ENCODE results near the gene OCEL1. TPM values are rescaled to one million over a fixed set of nuclear protein-coding genes. Genes with fewer than 3 reads are reported as not detected.

OCEL1 gene
- total RNA-seq, 1 donor from 2014 or later = 7.1 TPM

DNA sequence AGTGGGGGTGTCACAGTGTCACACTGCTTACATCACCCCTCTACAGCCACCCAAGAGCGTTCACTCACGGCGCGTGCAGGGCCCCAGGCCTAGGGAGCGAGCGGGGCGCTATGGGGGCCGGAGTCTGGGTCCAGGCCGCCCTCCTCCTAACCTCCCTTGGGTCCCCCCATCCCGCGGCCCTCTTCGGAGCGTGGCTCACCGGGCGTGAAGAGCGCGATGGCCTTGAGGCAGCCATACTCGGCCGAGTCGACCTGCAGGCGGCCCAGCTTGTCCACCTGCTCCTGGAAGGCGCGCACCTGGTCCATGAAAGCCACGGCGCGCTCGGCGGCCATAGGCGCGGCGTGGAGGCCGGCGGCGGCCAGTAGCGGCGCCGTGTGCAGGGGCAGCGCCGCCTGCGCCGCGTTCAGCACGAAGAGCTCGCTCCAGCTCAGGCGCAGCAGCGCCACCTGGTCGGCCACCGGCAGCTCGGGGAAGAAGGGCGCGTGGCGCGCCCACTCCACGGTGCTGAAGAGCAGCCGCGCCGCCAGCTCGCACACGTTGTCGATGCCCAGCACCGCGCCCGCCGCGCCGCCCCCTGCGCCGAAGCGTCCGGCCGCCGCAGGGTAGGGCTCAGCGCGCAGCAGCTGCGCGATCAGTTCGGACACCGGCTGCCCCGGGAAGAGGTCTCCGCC is 9.4 kb downstream of the OCEL1 start:
- no peaks in the 10 kb centered on the region for H3K27me3 ChIP-seq (ENCODE audit: control insufficient read depth, insufficient read depth, low read length)
- TF ChIP-seq, protein P1, sequence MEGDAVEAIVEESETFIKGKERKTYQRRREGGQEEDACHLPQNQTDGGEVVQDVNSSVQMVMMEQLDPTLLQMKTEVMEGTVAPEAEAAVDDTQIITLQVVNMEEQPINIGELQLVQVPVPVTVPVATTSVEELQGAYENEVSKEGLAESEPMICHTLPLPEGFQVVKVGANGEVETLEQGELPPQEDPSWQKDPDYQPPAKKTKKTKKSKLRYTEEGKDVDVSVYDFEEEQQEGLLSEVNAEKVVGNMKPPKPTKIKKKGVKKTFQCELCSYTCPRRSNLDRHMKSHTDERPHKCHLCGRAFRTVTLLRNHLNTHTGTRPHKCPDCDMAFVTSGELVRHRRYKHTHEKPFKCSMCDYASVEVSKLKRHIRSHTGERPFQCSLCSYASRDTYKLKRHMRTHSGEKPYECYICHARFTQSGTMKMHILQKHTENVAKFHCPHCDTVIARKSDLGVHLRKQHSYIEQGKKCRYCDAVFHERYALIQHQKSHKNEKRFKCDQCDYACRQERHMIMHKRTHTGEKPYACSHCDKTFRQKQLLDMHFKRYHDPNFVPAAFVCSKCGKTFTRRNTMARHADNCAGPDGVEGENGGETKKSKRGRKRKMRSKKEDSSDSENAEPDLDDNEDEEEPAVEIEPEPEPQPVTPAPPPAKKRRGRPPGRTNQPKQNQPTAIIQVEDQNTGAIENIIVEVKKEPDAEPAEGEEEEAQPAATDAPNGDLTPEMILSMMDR (IDR thresholded peaks at IDR 0.05; ENCODE audit: insufficient read depth, low read length, poor library complexity, severe bottlenecking) = no peak
- peak overlapping the region; percentile 36 for H3K4me3 ChIP-seq (ENCODE audit: low read depth, low read length)
- H3K36me3 ChIP-seq (ENCODE audit: control insufficient read depth, insufficient read depth, low read length) = peaks cover 6% of the 10 kb centered on the region
- DNase-seq (ENCODE audit: low read depth) = no peak

DNA sequence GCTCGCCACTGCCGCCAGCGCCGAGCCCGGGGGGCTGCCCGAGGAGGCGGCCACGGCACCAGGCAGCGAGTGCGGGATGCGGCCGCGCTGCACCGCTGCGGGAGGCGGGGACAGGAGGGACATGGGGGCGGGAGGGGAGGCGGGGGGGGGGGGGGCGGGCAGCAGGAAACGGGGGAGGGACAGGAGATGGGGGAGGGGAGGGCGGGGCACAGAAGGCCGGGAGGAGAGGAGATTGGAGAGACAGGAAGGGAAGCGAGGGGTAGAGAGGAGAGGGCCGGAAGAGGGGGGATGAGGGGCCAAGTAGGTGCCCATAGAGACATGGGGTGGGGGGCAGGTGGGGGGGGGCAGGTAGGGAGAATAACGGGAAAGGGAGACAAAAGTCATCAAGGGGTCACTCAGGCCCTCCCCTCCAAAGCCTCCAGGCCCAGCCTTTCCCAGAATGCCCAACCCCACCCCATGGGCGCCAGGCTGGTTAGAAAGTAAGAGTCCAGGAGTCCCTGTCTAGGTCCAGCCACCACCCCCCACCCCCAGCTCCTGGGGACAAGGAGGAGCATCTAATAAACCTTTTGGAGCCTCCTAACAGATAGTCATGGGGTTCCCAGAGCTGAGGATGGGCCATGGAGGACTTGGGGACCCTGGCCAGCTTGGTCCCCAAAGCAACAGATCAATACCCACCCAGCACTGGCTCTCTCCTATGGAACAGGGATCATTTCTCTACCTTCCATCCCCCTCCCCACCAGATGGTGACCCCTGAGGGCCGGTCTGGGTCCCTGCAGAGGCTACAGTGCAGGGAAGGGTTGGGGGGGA is 10.1 kb downstream of the OCEL1 start:
- DNase-seq (ENCODE audit: low read depth) = no peak
- Histone ChIP-seq H3K36me3 (ENCODE audit: control insufficient read depth, insufficient read depth, low read length) (peaks cover 6% of the 10 kb centered on the region), H3K27me3 (ENCODE audit: control insufficient read depth, insufficient read depth, low read length) (no peaks in the 10 kb centered on the region), H3K4me3 (ENCODE audit: low read depth, low read length) (peak overlapping the region; percentile 36)
- TF ChIP-seq, protein P1 (IDR thresholded peaks at IDR 0.05; ENCODE audit: insufficient read depth, low read length, poor library complexity, severe bottlenecking) = no peak

DNA sequence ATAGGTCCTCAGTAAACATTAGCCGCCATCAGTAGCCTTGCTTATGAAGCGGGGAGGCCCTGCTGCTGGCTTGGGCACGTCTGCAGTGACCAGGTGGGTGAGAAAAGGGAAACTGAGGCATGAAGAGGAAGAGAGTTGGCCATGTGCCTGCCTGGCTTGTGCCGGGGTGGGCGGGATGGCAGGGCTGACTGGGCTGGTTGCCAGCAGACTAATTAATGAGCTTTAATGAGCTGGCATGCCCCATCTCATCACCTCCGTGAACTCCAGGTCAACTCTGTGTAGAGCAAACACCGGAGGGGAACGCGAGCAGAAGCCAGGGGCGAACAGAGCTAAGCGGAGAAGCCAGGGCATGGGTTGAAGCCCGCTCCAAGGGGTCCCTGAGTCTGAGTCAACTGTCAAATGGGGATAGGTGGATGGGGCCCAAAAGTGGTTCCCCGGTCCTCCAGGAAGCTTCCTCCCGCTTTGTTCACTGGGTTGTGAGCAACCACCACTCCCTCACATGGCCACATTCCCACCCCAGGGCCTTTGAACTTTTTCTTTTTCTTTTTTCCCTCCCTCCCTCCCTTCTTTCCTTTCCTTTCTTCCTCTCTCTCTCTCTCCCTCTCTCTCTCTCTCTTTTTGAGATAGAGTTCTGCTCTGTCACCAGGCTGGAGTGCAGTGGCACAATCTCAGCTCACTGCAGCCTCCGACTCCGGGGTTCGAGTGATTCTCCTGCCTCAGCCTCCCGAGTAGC is 11.0 kb downstream of the OCEL1 start:
- Histone ChIP-seq H3K4me3 (ENCODE audit: low read depth, low read length) (no peak overlapping the region), H3K36me3 (ENCODE audit: control insufficient read depth, insufficient read depth, low read length) (peaks cover 6% of the 10 kb centered on the region), H3K27me3 (ENCODE audit: control insufficient read depth, insufficient read depth, low read length) (no peaks in the 10 kb centered on the region)
- no peak for DNase-seq (ENCODE audit: low read depth)
- TF ChIP-seq, protein P1 (IDR thresholded peaks at IDR 0.05; ENCODE audit: insufficient read depth, low read length, poor library complexity, severe bottlenecking) = no peak

DNA sequence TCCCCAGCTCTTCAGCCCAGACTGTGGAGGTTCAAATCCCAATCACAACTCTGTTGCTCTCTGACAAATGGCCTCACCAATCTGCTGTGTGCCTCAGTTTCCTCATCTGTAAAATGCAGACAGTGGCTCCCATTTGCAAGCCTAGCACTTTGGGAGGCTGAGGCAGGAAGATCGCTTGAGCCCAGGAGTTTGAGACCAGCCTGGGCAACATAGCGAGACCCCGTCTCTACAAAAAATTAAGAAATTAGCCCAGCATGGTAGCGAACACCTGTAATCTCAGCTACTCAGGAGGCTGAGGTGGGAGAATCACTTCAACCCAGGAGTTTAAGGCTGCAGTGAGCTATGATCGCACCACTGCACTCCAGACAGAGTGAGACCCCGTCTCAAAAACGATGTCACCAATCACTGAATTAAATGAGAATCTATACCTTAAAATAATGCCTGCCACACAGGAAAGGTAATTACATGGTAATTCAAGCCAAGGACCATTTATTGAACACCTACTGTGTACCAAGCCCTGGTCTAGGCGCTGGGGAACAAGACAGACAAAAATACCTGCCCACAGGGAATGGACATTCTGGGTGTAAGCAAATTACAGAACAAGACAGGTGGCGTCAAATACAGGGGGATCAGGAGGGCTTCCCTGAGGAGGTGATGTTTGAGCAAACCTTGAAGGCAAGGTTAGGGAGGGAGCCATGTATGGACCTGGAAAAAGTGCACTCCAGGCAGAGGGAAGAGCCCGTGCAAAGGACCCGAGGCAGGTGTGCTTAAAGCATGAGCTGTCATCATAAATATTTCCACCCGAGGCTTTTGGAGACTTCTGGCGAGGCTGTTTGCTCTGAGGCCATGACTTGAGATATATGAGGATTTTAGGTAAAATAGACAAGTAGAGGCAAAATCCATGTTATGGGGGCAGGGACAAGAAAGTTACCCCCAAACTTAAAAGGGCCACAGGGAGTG is 12.0 kb downstream of the OCEL1 start:
- TF ChIP-seq, protein P1 (IDR thresholded peaks at IDR 0.05; ENCODE audit: insufficient read depth, low read length, poor library complexity, severe bottlenecking) = no peak
- no peaks in the 10 kb centered on the region for H3K27me3 ChIP-seq (ENCODE audit: control insufficient read depth, insufficient read depth, low read length)
- no peak for DNase-seq (ENCODE audit: low read depth)
- H3K36me3 ChIP-seq (ENCODE audit: control insufficient read depth, insufficient read depth, low read length) = peaks cover 6% of the 10 kb centered on the region
- H3K4me3 ChIP-seq (ENCODE audit: low read depth, low read length) = no peak overlapping the region

DNA sequence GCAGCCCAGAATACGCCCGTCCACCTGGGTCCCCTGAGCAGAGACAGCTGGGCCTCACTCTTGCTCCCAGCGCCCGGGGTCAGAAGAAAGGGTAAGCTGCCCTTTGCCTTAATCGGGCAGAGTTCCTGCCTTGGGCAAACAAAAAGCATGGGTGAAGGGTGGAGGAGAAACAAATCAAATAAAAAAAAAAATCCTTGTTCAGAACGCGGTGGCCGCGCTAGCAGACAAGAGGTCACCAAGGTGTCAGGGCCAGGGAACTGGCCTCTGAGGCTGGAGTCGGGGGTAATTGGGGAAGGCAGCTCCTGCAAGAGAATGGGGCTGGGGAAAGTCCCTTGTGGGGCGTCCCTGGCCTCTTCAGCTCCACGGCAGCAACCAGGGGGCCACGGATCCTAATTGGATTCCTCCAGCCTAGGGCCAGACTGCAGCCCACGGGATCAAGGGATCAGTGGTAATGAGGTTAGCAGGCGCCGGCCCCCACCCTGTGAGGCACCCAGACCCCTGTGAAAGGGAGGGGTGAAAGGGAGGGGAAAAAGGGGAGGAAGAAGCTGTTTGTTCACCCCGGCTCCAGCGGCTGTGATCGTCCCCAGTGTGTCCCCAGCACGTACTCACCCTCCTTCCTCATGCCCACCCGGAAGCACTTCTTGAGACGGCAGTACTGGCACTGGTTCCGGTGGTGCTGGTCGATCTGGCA is 14.2 kb downstream of the OCEL1 start:
- no peaks in the 10 kb centered on the region for H3K27me3 ChIP-seq (ENCODE audit: control insufficient read depth, insufficient read depth, low read length)
- no peak for DNase-seq (ENCODE audit: low read depth)
- H3K4me3 ChIP-seq (ENCODE audit: low read depth, low read length) = no peak overlapping the region
- H3K36me3 ChIP-seq (ENCODE audit: control insufficient read depth, insufficient read depth, low read length) = peaks cover 2% of the 10 kb centered on the region
- TF ChIP-seq, protein P1 (IDR thresholded peaks at IDR 0.05; ENCODE audit: insufficient read depth, low read length, poor library complexity, severe bottlenecking) = no peak

All from kidney epithelial cell (primary cell).